ENCODE data around the gene PAPOLG. TPM values are rescaled to one million over a fixed set of nuclear protein-coding genes. Genes with fewer than 3 reads are reported as not detected.

PAPOLG gene
- total RNA-seq, 1 donor from 2014 or later = 11.4 TPM

GRCh38 chr2:60775048-60775639 is 19.1 kb downstream of the PAPOLG start:
- Histone ChIP-seq H3K9me3 (no peaks in the 10 kb centered on the region), H3K4me3 (no peak overlapping the region), H3K4me1 (no peaks in the 10 kb centered on the region), H3K27ac (no peak overlapping the region), H3K36me3 (peaks cover 63 to 89% of the 10 kb centered on the region in 2 donors), H3K27me3 (no peaks in the 10 kb centered on the region)
- intact Hi-C loops (cut with DNase I) = no loop called here
- TF ChIP-seq CTCF (IDR thresholded peaks at IDR 0.05) = no peak
- no peak for DNase-seq (ENCODE audit: low spot score in 2 of 2)

- intact Hi-C loops (cut with DNase I) = no loop called here
- no peak for DNase-seq (ENCODE audit: low spot score in 2 of 2)
- TF ChIP-seq CTCF (IDR thresholded peaks at IDR 0.05) = no peak
- no peaks in the 10 kb centered on the region for H3K9me3 ChIP-seq
- H3K36me3 ChIP-seq = peaks cover 47 to 83% of the 10 kb centered on the region in 2 donors
- no peaks in the 10 kb centered on the region for H3K27me3 ChIP-seq
- H3K4me3 ChIP-seq = no peak overlapping the region
- no peak overlapping the region for H3K27ac ChIP-seq
- no peaks in the 10 kb centered on the region for H3K4me1 ChIP-seq
Observed at GRCh38 chr2:60778352-60778751, 22.3 kb downstream of the PAPOLG start.

GRCh38 chr2:60779426-60779825 is 23.4 kb downstream of the PAPOLG start:
- no peak for DNase-seq (ENCODE audit: low spot score in 2 of 2)
- no peak for TF ChIP-seq CTCF (IDR thresholded peaks at IDR 0.05)
- Histone ChIP-seq H3K36me3 (peaks cover 52 to 81% of the 10 kb centered on the region in 2 donors), H3K27me3 (no peaks in the 10 kb centered on the region), H3K27ac (no peak overlapping the region), H3K4me1 (no peaks in the 10 kb centered on the region), H3K9me3 (no peaks in the 10 kb centered on the region), H3K4me3 (no peak overlapping the region)
- intact Hi-C loops (cut with DNase I) = no loop called here

- no peaks in the 10 kb centered on the region for H3K27me3 ChIP-seq
- H3K4me1 ChIP-seq = peaks cover 0 to 6% of the 10 kb centered on the region in 2 donors
- intact Hi-C loops (cut with DNase I) = no loop called here
- H3K4me3 ChIP-seq = no peak overlapping the region
- peaks cover 50 to 71% of the 10 kb centered on the region in 2 donors for H3K36me3 ChIP-seq
- no peak overlapping the region for H3K27ac ChIP-seq
- TF ChIP-seq CTCF (IDR thresholded peaks at IDR 0.05) = no peak
- no peaks in the 10 kb centered on the region for H3K9me3 ChIP-seq
- no peak for DNase-seq (ENCODE audit: low spot score in 2 of 2)
Observed at GRCh38 chr2:60780721-60781120, 24.7 kb downstream of the PAPOLG start.

GRCh38 chr2:60793169-60793568 is 37.1 kb downstream of the PAPOLG start:
- no peak for TF ChIP-seq CTCF (IDR thresholded peaks at IDR 0.05)
- no peaks in the 10 kb centered on the region for H3K27me3 ChIP-seq
- no peaks in the 10 kb centered on the region for H3K9me3 ChIP-seq
- H3K4me3 ChIP-seq = no peak overlapping the region
- DNase-seq (ENCODE audit: low spot score in 2 of 2) = no peak
- H3K27ac ChIP-seq = no peak overlapping the region
- H3K4me1 ChIP-seq = no peaks in the 10 kb centered on the region
- intact Hi-C loops (cut with DNase I) = no loop called here
- H3K36me3 ChIP-seq = peaks cover 44 to 86% of the 10 kb centered on the region in 2 donors

All from ascending aorta (tissue), 2 donors.